Mesothelial cell of epicardium (in vitro differentiated cells): ENCODE measurements around the gene SLC29A4. TPM values are rescaled to one million over a fixed set of nuclear protein-coding genes. Genes with fewer than 3 reads are reported as not detected.
A peak's percentile ranks its signal among the peaks of the same experiment; 100 is the strongest.

Experiments
- DNase-seq, 2 experiments: peaks; one replicate each; pipeline ENCODE4 v3.0.0; 2021; ENCODE audit warnings: low spot score in 2 of 2; ENCODE audit not compliant: unreplicated experiment in 2 of 2
- H3K27ac Mint-ChIP-seq: 2 replicates; pipeline ENCODE4 v1.8.0; 2021; ENCODE audit warnings: mixed read lengths
- H3K27me3 Mint-ChIP-seq: 2 replicates; pipeline ENCODE4 v1.8.0; 2021; ENCODE audit warnings: low read depth, mixed read lengths
- H3K36me3 Mint-ChIP-seq: 2 replicates; pipeline ENCODE4 v1.8.0; 2021; ENCODE audit warnings: mixed read lengths
- H3K4me1 Mint-ChIP-seq: 2 replicates; pipeline ENCODE4 v1.8.0; 2021; ENCODE audit warnings: mixed read lengths
- H3K4me3 Mint-ChIP-seq: 2 replicates; pipeline ENCODE4 v1.8.0; 2021; ENCODE audit warnings: mild to moderate bottlenecking, moderate library complexity, mixed read lengths
- H3K9me3 Mint-ChIP-seq: 2 replicates; pipeline ENCODE4 v1.8.0; 2021; ENCODE audit warnings: mixed read lengths
- total RNA-seq: library from RNA; stranded (reverse); gene quantifications from 3 replicates; pipeline ENCODE4 v1.2.1, GENCODE V29; 2021
- TF ChIP-seq, protein P1 (sequence below): fragments of 200-600 bp; sonication (generic); IDR thresholded peaks from one replicate; pipeline ENCODE4 v1.5.0; 2021; ENCODE audit warnings: antibody characterized with exemption; ENCODE audit not compliant: unreplicated experiment

SLC29A4 gene, protein sequence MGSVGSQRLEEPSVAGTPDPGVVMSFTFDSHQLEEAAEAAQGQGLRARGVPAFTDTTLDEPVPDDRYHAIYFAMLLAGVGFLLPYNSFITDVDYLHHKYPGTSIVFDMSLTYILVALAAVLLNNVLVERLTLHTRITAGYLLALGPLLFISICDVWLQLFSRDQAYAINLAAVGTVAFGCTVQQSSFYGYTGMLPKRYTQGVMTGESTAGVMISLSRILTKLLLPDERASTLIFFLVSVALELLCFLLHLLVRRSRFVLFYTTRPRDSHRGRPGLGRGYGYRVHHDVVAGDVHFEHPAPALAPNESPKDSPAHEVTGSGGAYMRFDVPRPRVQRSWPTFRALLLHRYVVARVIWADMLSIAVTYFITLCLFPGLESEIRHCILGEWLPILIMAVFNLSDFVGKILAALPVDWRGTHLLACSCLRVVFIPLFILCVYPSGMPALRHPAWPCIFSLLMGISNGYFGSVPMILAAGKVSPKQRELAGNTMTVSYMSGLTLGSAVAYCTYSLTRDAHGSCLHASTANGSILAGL
- total RNA-seq, result 33.6 to 37.9 TPM (median 33.9 TPM) in 3 replicates

DNA sequence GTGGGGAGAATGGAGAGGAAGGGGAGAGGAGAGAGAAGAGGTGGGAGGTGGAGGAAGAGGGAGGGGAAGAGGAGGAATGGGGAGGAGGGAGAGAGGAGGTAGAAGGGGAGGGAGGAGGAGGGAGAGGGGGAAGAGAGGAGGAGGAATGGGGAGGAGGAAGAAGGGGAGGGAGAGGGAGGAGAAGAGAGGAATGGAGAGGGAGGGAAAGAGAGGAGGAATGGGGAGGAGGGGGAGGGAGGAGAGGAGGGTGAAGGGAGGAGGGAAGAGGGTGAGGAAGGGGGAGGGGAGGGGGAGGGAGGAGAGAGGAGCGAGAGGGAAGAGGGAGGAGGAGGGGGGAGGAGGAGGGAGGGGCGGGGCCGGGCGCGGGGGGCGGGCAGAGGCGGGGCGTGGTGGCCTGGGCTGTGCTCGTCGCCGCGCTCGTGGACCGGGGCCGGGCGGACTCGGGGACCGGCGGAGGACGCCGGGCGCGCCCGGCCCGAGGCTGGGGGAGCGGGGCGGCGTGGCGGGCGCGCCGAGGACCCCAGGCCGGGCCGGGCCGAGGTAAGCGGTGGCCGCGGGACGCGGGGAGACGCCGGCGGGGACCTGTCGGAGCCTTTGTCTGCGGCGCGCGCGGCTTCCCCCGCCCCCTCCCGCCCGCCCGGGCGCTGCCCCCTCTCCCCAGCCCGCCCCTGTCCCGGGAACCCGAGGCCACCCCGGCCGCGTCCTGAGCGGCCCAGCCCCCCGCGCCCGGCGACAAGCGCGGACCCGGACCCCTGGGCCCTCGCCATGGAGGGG, at the start of gene SLC29A4:
SLC29A4 (plus strand) TSS at position 401 of the 774 bp plus-strand sequence. CDS start 4,874 bp downstream, outside the sequence.
- no peak within 1 kb of the TSS for H3K27ac Mint-ChIP-seq
- TF ChIP-seq, protein P1, sequence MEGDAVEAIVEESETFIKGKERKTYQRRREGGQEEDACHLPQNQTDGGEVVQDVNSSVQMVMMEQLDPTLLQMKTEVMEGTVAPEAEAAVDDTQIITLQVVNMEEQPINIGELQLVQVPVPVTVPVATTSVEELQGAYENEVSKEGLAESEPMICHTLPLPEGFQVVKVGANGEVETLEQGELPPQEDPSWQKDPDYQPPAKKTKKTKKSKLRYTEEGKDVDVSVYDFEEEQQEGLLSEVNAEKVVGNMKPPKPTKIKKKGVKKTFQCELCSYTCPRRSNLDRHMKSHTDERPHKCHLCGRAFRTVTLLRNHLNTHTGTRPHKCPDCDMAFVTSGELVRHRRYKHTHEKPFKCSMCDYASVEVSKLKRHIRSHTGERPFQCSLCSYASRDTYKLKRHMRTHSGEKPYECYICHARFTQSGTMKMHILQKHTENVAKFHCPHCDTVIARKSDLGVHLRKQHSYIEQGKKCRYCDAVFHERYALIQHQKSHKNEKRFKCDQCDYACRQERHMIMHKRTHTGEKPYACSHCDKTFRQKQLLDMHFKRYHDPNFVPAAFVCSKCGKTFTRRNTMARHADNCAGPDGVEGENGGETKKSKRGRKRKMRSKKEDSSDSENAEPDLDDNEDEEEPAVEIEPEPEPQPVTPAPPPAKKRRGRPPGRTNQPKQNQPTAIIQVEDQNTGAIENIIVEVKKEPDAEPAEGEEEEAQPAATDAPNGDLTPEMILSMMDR, result no peak
- no peaks in the 10 kb centered on the region for H3K36me3 Mint-ChIP-seq
- H3K4me3 Mint-ChIP-seq, result peak within 1 kb of the TSS; percentile 55
- peaks cover 9% of the 10 kb centered on the region for H3K27me3 Mint-ChIP-seq
- peaks cover 3% of the 10 kb centered on the region for H3K4me1 Mint-ChIP-seq
- peak; percentile 43 to 51 for DNase-seq
- H3K9me3 Mint-ChIP-seq, result no peaks in the 10 kb centered on the region

DNA sequence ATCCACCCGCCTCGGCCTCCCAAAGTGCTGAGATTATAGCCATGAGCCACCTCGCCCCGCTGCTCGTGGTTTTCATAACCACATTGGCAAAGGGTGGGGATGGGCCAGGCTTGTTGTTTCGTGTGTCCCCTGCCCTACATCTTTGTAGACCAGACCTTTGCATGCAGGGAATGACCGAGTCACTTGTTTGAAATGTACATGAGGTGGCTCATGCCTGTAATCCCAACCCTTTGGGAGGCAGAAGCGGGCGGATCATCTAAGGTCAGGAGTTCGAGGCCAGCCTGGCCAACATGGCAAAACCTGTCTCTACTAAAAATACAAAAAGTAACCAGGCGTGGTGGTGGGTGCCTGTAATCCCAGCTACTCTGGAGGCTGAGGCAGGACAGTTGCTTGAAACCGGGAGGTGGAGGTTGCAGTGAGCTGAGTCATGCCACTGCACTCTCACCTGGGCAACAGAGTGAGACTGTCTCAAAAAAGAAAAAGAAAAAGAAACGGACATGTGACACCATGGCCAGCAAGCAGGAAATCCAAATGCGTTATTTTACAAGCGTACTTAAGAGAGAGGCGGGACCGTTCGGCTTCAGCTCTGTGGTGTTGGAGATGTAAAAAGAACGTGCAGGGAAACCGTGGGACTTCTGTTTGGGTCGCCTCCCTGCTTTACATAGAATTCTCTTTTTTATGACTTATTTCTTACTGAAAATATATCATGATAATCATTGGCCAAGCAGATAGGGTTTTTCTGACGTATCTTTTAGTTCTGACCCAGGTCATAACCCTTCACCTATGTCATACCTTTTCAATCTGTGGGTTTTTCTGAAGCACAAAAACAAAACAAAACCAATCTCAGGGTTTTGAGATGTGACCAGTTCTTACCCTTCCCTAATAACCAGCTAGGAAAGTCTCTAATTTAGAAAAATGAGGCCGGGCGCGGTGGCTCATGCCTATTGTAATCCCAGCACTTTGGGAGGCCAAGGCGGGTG, 47.6 kb upstream of the SLC29A4 start:
- Mint-ChIP-seq H3K9me3 (no peaks in the 10 kb centered on the region), H3K4me3 (no peak overlapping the region), H3K4me1 (peaks cover 5% of the 10 kb centered on the region), H3K27ac (no peak overlapping the region), H3K27me3 (peaks cover 2% of the 10 kb centered on the region), H3K36me3 (peaks cover 20% of the 10 kb centered on the region)
- TF ChIP-seq, protein P1, result no peak
- no peak for DNase-seq

DNA sequence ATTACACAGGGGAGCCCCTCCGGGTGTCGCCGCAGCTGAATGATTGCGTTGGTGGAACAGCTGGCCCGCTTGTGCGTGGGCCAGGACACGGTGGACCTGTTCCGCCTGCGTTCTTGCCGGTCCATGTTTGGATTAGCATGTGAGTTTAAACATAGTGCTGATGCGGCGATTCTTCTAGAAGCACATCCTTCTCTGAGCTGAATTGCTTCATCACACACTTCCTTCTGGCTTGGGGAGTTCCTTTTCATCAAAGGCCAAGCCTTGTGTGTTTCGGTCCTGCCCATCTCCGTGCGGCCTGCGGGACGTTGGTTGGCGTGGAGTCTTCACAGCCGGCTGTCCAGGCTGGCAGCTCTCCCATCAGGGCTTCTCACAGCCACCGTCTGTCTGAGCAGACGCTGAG, 45.5 kb upstream of the SLC29A4 start:
- H3K36me3 Mint-ChIP-seq, result peaks cover 3% of the 10 kb centered on the region
- H3K27ac Mint-ChIP-seq, result peak overlapping the region; percentile 34
- no peaks in the 10 kb centered on the region for H3K9me3 Mint-ChIP-seq
- no peak overlapping the region for H3K4me3 Mint-ChIP-seq
- no peak for DNase-seq
- TF ChIP-seq, protein P1, result no peak
- H3K27me3 Mint-ChIP-seq, result peaks cover 5% of the 10 kb centered on the region
- H3K4me1 Mint-ChIP-seq, result peaks cover 13% of the 10 kb centered on the region

- H3K9me3 Mint-ChIP-seq, result no peaks in the 10 kb centered on the region
- H3K27ac Mint-ChIP-seq, result no peak overlapping the region
- TF ChIP-seq, protein P1, result no peak
- peaks cover 13% of the 10 kb centered on the region for H3K4me1 Mint-ChIP-seq
- DNase-seq, result no peak
- peaks cover 5% of the 10 kb centered on the region for H3K27me3 Mint-ChIP-seq
- peaks cover 2% of the 10 kb centered on the region for H3K36me3 Mint-ChIP-seq
- no peak overlapping the region for H3K4me3 Mint-ChIP-seq
Observed at GRCh38 chr7:5238500-5238899, 44.2 kb upstream of the SLC29A4 start.

DNA sequence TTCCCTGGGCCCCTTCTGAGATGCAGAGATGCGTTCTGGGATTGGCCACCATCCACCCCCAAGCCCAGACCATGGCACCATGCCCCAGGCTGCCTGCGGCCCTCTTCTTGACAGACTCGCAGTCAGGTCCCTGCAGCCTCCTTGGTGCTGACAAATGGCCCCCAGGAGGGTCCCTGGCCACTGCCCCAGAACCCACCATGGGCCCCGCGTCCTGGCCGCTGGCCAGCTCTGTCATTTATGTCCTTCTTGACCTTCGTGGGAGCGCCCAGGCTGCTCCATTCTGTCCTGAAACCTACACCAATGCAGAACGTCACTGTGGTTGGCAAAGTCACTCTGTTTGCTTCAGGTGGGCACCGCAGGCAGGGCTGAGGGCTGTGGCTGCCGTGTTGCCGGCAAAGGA, 39.5 kb upstream of the SLC29A4 start:
- Mint-ChIP-seq H3K27me3 (peaks cover 5% of the 10 kb centered on the region), H3K4me1 (peaks cover 14% of the 10 kb centered on the region), H3K9me3 (peaks cover 6% of the 10 kb centered on the region), H3K36me3 (no peaks in the 10 kb centered on the region), H3K27ac (no peak overlapping the region), H3K4me3 (no peak overlapping the region)
- no peak for DNase-seq
- TF ChIP-seq, protein P1, result no peak
